ENCODE data around the gene SIVA1. TPM values are rescaled to one million over a fixed set of nuclear protein-coding genes. Genes with fewer than 3 reads are reported as not detected.

The SIVA1 gene
- total RNA-seq, 1 experiment from 2014 or later, result 105 TPM

DNA sequence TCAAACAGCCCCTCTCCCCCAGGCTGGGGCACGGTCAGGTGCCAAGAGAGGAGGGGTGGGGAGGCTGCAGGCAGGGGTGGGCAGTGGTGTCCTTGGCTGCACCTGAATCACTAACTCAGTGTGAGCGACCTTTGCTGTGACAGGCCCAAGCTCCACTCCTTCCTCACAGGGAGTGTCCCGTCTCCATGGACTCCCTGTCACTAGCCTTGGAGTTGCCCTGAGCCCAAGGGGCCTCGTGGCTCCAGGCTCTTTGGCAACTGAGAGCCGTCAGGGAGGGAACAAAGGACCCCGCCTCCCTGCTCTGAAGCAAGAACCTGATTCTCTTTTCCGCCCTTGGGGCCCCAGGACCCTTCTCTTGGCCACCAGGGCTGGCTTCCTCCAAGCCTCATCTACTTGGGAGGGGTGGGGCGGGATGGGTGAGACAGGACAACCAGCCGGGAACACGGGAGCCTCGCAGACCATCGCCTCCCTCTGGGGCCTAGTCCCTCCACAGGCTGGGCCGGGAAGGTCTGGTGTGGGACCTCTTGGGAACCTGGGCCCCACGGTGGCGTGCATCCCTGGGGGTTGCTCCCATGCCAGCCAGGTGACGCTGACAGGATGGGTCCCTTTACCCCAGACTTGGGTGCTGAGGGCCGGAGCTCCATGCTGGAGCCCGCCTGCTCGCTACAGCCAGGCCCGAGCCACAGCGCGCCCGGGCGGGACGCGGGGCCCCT, 29.9 kb upstream of the SIVA1 start:
- H3K4me3 Mint-ChIP-seq (ENCODE audit: unreplicated experiment), result peak overlapping the region; percentile 54
- H3K4me3 ChIP-seq (ENCODE audit: low read depth, low read length), result peak overlapping the region; percentile 75
- DNase-seq, result no peak
- H3K4me1 ChIP-seq, result peaks cover 12% of the 10 kb centered on the region
- no TSS peak for BruUV-seq (replicated peaks)
- intact Hi-C loops (cut with micrococcal nuclease; ENCODE audit: unreplicated experiment), result loop anchor here (1.0 kb wide), 1 partner anchor 26 kb away; no protein-coding TSS in a partner anchor
- no peaks in the 10 kb centered on the region for H3K36me3 ChIP-seq (ENCODE audit: control insufficient read depth, insufficient read depth, low read length)
- H3K27ac Mint-ChIP-seq (ENCODE audit: unreplicated experiment), result no peak overlapping the region
- ChIA-PET CTCF (interaction anchor here (1.2 to 1.6 kb wide), 2 partner anchors 30 to 45 kb away, joined by 3 to 5 read pairs; partner anchors contain the start of gene SIVA1), POLR2A (no interaction called here)
- no peaks in the 10 kb centered on the region for H3K4me1 Mint-ChIP-seq (ENCODE audit: low read depth, unreplicated experiment)
- no peaks in the 10 kb centered on the region for H3K9me3 ChIP-seq
- peaks cover 3% of the 10 kb centered on the region for H3K27me3 Mint-ChIP-seq (ENCODE audit: insufficient read depth, unreplicated experiment)
- no peaks in the 10 kb centered on the region for H3K9me3 Mint-ChIP-seq (ENCODE audit: unreplicated experiment)
- no peaks in the 10 kb centered on the region for H3K36me3 Mint-ChIP-seq (ENCODE audit: insufficient read depth, unreplicated experiment)
- no peaks in the 10 kb centered on the region for H3K27me3 ChIP-seq (replicated peaks; ENCODE audit: control insufficient read depth, insufficient read depth, low read length)
- TF ChIP-seq CTCF (IDR thresholded peaks at IDR 0.05; ENCODE audit: insufficient read depth in 1 of 2, low read depth in 1 of 2, low read length in 1 of 2, severe bottlenecking in 1 of 2, unreplicated experiment in 1 of 2), result no peak

DNA sequence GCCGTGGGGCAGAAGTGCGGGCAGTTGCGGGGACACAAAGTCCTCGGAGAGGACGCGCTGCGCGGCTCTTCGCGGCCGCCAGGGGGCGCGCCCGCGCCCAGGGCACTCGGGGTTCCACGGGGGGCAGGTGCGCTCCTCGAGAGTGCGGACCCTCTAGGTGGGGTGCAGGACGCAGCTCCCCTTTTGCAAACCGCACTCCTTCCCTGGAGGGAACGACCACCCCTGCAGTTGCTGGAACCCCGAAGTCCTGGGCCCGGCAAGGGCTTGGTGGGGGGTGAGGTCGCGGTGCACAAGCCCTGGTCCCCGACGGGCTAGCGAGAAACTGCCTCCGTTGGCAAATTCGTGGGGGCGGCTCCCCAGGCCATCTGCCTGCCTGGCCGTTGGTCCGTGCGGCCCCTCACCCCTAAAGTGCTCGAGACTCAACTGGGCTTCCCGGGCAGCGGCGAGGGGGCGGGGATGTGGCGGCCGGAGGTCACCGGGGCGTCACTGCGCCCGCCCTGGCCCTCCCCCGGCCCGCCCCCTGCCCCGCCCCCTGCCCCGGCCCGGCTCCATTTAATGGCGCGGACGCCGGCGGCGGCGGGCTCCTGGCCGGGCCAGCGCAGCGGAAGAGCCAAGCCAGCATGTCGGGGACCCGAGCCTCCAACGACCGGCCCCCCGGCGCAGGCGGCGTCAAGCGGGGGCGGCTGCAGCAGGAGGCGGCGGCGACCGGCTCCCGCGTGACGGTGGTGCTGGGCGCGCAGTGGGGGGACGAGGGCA, 29.1 kb upstream of the SIVA1 start, which contains the start of gene ADSS1:
TSS of gene ADSS1 (plus strand) at position 579 of the 756 bp plus-strand sequence. CDS start at position 621, 42 bp downstream.
- POLR2A ChIA-PET, result no interaction called here
- Mint-ChIP-seq H3K27me3 (ENCODE audit: insufficient read depth, unreplicated experiment) (peaks cover 3% of the 10 kb centered on the region), H3K4me1 (ENCODE audit: low read depth, unreplicated experiment) (no peaks in the 10 kb centered on the region), H3K27ac (ENCODE audit: unreplicated experiment) (no peak within 1 kb of the TSS), H3K36me3 (ENCODE audit: insufficient read depth, unreplicated experiment) (no peaks in the 10 kb centered on the region), H3K9me3 (ENCODE audit: unreplicated experiment) (no peaks in the 10 kb centered on the region), H3K4me3 (ENCODE audit: unreplicated experiment) (peak within 1 kb of the TSS; percentile 54)
- Histone ChIP-seq H3K4me1 (peaks cover 12% of the 10 kb centered on the region), H3K36me3 (ENCODE audit: control insufficient read depth, insufficient read depth, low read length) (no peaks in the 10 kb centered on the region), H3K27me3 (replicated peaks; ENCODE audit: control insufficient read depth, insufficient read depth, low read length) (no peaks in the 10 kb centered on the region), H3K4me3 (ENCODE audit: low read depth, low read length) (peak within 1 kb of the TSS; percentile 75), H3K9me3 (no peaks in the 10 kb centered on the region)
- peak; percentile 73 to 76 for DNase-seq
- CTCF ChIA-PET, result interaction anchor here (1.2 to 1.6 kb wide), 2 partner anchors 29 to 46 kb away, joined by 3 to 5 read pairs; partner anchors contain the start of gene SIVA1
- no TSS peak for BruUV-seq (replicated peaks)
- intact Hi-C loops (cut with micrococcal nuclease; ENCODE audit: unreplicated experiment), result loop anchor here (1.0 kb wide), 1 partner anchor 25 kb away; no protein-coding TSS in a partner anchor
- peak; percentile 85 to 96 for TF ChIP-seq CTCF (IDR thresholded peaks at IDR 0.05; ENCODE audit: insufficient read depth in 1 of 2, low read depth in 1 of 2, low read length in 1 of 2, severe bottlenecking in 1 of 2, unreplicated experiment in 1 of 2)

GRCh38 chr14:104724407-104724980, 28.5 kb upstream of the SIVA1 start:
- H3K27ac Mint-ChIP-seq (ENCODE audit: unreplicated experiment), result no peak overlapping the region
- ChIA-PET CTCF (no interaction called here), POLR2A (no interaction called here)
- peaks cover 6% of the 10 kb centered on the region for H3K36me3 Mint-ChIP-seq (ENCODE audit: insufficient read depth, unreplicated experiment)
- TF ChIP-seq CTCF (IDR thresholded peaks at IDR 0.05; ENCODE audit: insufficient read depth in 1 of 2, low read depth in 1 of 2, low read length in 1 of 2, severe bottlenecking in 1 of 2, unreplicated experiment in 1 of 2), result no peak
- H3K4me1 Mint-ChIP-seq (ENCODE audit: low read depth, unreplicated experiment), result no peaks in the 10 kb centered on the region
- TSS peak; percentile 36 for BruUV-seq (replicated peaks)
- no peaks in the 10 kb centered on the region for H3K9me3 Mint-ChIP-seq (ENCODE audit: unreplicated experiment)
- no peaks in the 10 kb centered on the region for H3K9me3 ChIP-seq
- peak overlapping the region; percentile 75 for H3K4me3 ChIP-seq (ENCODE audit: low read depth, low read length)
- no peaks in the 10 kb centered on the region for H3K27me3 ChIP-seq (replicated peaks; ENCODE audit: control insufficient read depth, insufficient read depth, low read length)
- H3K27me3 Mint-ChIP-seq (ENCODE audit: insufficient read depth, unreplicated experiment), result peaks cover 7% of the 10 kb centered on the region
- no peaks in the 10 kb centered on the region for H3K36me3 ChIP-seq (ENCODE audit: control insufficient read depth, insufficient read depth, low read length)
- H3K4me1 ChIP-seq, result peaks cover 12% of the 10 kb centered on the region
- intact Hi-C loops (cut with micrococcal nuclease; ENCODE audit: unreplicated experiment), result no loop called here
- peak overlapping the region; percentile 54 for H3K4me3 Mint-ChIP-seq (ENCODE audit: unreplicated experiment)
- no peak for DNase-seq
